ENCODE data around the gene TTC17.

GRCh38 chr11:43366677-43367076 lies 8.0 kb downstream of the TTC17 start:
- no peak for TF ChIP-seq SP2 (IDR thresholded peaks at IDR 0.05; ENCODE audit: low read length)
- TF ChIP-seq JUND (IDR thresholded peaks at IDR 0.05; ENCODE audit: low read length), result no peak
- TF ChIP-seq TBP (IDR thresholded peaks at IDR 0.05; ENCODE audit: low read depth, low read length), result no peak
- TF ChIP-seq ASH2L (IDR thresholded peaks at IDR 0.05; ENCODE audit: low read length), result no peak

Measured in H1 (cell line).